ENCODE measurements around the gene EXOC3L1. TPM values are rescaled to one million over a fixed set of nuclear protein-coding genes. Genes with fewer than 3 reads are reported as not detected.

Gene EXOC3L1
- total RNA-seq, 1 experiment from 2014 or later: not detected

- no peaks in the 10 kb centered on the region for H4K20me1 ChIP-seq (ENCODE audit: low read length)
- ChIA-PET CTCF (interaction anchor here (0.8 kb wide), 1 partner anchor 36 kb away, joined by 3 read pairs; the partner anchor contains the start of gene FHOD1), POLR2A (ENCODE audit: unreplicated experiment) (no interaction called here)
- no peak overlapping the region for H3K4me2 ChIP-seq (ENCODE audit: low read length)
- H3K79me2 ChIP-seq (ENCODE audit: low read length): no peaks in the 10 kb centered on the region
- no peak for DNase-seq
- no peak for ATAC-seq
- H3K9ac ChIP-seq (ENCODE audit: low read length): no peak overlapping the region
- no peak for TF ChIP-seq CTCF (conservative IDR thresholded peaks at IDR 0.05; ENCODE audit: low read depth, low read length)
- TF ChIP-seq EZH2phosphoT487 (IDR thresholded peaks at IDR 0.05; ENCODE audit: borderline replicate concordance, low read length): no peak
- no peak for TF ChIP-seq EZH2 (IDR thresholded peaks at IDR 0.05; ENCODE audit: low read length, unreplicated experiment)
- no peaks in the 10 kb centered on the region for H3K27me3 ChIP-seq (ENCODE audit: low read length)
- intact Hi-C loops (cut with micrococcal nuclease): no loop called here
- H3F3A ChIP-seq (ENCODE audit: low read length, unreplicated experiment): peaks cover 3% of the 10 kb centered on the region
- H3K27ac ChIP-seq (ENCODE audit: low read length): no peak overlapping the region
- H3K9me3 ChIP-seq (ENCODE audit: low read length): no peaks in the 10 kb centered on the region
- no peak overlapping the region for H3K4me3 ChIP-seq (ENCODE audit: low read length)
- no peaks in the 10 kb centered on the region for H3K36me3 ChIP-seq (ENCODE audit: low read depth, low read length)
- BruUV-seq (replicated peaks): no TSS peak
- no peaks in the 10 kb centered on the region for H3K9me2 ChIP-seq (replicated peaks; ENCODE audit: low read length)
- peaks cover 30% of the 10 kb centered on the region for H3K4me1 ChIP-seq (ENCODE audit: insufficient read depth, low read length)
- H2AFZ ChIP-seq (ENCODE audit: low read length): no peak overlapping the region
These were observed 21.7 kb upstream of the EXOC3L1 start for GRCh38 chr16:67211674-67212073.

GRCh38 chr16:67210069-67210937 is 20.4 kb upstream of the EXOC3L1 start:
- POLR2A ChIA-PET (ENCODE audit: unreplicated experiment): no interaction called here

More at GRCh38 chr16:67210069-67210937, 20.4 kb upstream of the EXOC3L1 start:
- Histone ChIP-seq H3K27ac (ENCODE audit: low read length) (no peak overlapping the region), H3K79me2 (ENCODE audit: low read length) (no peaks in the 10 kb centered on the region), H2AFZ (ENCODE audit: low read length) (no peak overlapping the region), H3K9ac (ENCODE audit: low read length) (no peak overlapping the region), H3F3A (ENCODE audit: low read length, unreplicated experiment) (peaks cover 3% of the 10 kb centered on the region), H3K4me2 (ENCODE audit: low read length) (no peak overlapping the region), H3K27me3 (ENCODE audit: low read length) (no peaks in the 10 kb centered on the region), H3K9me2 (replicated peaks; ENCODE audit: low read length) (no peaks in the 10 kb centered on the region), H3K4me1 (ENCODE audit: insufficient read depth, low read length) (peaks cover 38% of the 10 kb centered on the region), H3K9me3 (ENCODE audit: low read length) (no peaks in the 10 kb centered on the region), H4K20me1 (ENCODE audit: low read length) (no peaks in the 10 kb centered on the region), H3K4me3 (ENCODE audit: low read length) (no peak overlapping the region), H3K36me3 (ENCODE audit: low read depth, low read length) (no peaks in the 10 kb centered on the region)
- CTCF ChIA-PET: no interaction called here
- no TSS peak for BruUV-seq (replicated peaks)
- DNase-seq (no peak), ATAC-seq (no peak)
- TF ChIP-seq CTCF (conservative IDR thresholded peaks at IDR 0.05; ENCODE audit: low read depth, low read length) (no peak), EZH2phosphoT487 (IDR thresholded peaks at IDR 0.05; ENCODE audit: borderline replicate concordance, low read length) (no peak), EZH2 (IDR thresholded peaks at IDR 0.05; ENCODE audit: low read length, unreplicated experiment) (no peak)
- intact Hi-C loops (cut with micrococcal nuclease): no loop called here
